ENCODE results near the gene CEMIP. TPM values are rescaled to one million over a fixed set of nuclear protein-coding genes. Genes with fewer than 3 reads are reported as not detected.

CEMIP gene
- total and polyA plus RNA-seq, 10 of the 15 experiments (the other 5 are each of a cell fraction or from before 2014, with no cell fraction given) = 0.01 to 0.44 (median 0.16) TPM; not detected in 6

DNA sequence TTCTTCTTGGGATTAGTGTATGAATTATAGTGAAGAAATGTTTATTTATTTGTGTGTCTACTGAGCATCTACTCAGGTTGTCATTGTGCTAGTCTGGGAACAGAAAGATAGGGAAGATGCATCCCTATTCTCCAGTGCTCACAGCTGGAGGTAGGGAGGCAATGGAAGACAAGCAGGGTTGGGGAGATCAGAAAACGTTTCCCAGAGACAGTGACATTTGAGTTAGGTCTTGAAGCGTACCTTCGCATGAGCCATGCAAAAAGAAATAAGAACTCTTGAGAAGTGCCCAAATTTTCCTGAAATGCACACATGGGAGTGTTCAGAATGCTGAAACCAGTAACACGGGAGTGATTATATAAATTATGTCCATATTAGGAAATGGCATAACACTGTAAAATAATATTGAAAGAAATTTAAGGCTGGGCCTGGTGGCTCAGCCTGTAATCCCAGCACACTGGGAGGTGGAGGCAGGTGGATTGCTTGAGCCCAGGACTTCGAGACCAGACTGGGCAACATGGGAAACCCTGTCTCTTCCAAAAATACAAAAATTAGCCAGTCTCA is 5.3 kb upstream of the CEMIP start:
- Histone ChIP-seq H3K27me3 (replicated peaks in 1 of 2; ENCODE audit: control insufficient read depth in 2 of 2, insufficient read depth in 2 of 2, low read length in 1 of 2) (peaks cover 7 to 9% of the 10 kb centered on the region in 2 experiments), H3K79me2 (ENCODE audit: control insufficient read depth, insufficient read depth, low read length) (no peaks in the 10 kb centered on the region), H3K27ac (ENCODE audit: control insufficient read depth, insufficient read depth) (no peak overlapping the region), H3K9ac (ENCODE audit: control insufficient read depth, insufficient read depth, low read length) (no peak overlapping the region), H3K36me3 (ENCODE audit: control insufficient read depth in 2 of 2, insufficient read depth in 2 of 2, low read length in 1 of 2) (no peaks in the 10 kb centered on the region), H2AFZ (ENCODE audit: control insufficient read depth, low read depth, low read length) (no peak overlapping the region), H3K9me3 (replicated peaks; ENCODE audit: control insufficient read depth, insufficient read depth, low read length) (no peaks in the 10 kb centered on the region), H4K20me1 (ENCODE audit: control insufficient read depth, insufficient read depth) (no peaks in the 10 kb centered on the region), H3K4me3 (no peak overlapping the region), H3K4me1 (ENCODE audit: control insufficient read depth, insufficient read depth, low read length) (no peaks in the 10 kb centered on the region), H3K4me2 (ENCODE audit: control insufficient read depth, insufficient read depth) (no peak overlapping the region)
- FAIRE-seq = no peak
- 32% methylated on average over 5 of the region's 5 CpGs for WGBS (ENCODE audit: insufficient coverage, insufficient replicate concordance, low lambda C conversion rate, missing lambda C conversion rate)
- in situ Hi-C loops (cut with MboI) = loop anchor here (10.0 kb wide), 1 partner anchor 209 kb away; no protein-coding TSS in a partner anchor
- no peak for TF ChIP-seq TCF7 (IDR thresholded peaks at IDR 0.05; ENCODE audit: borderline replicate concordance)
- no peak for TF ChIP-seq MTA2 (IDR thresholded peaks at IDR 0.05; ENCODE audit: low read depth)
- TF ChIP-seq KAT2A (conservative IDR thresholded peaks at IDR 0.05; ENCODE audit: control insufficient read depth, low read depth, low read length) = no peak
- TF ChIP-seq, protein P1, sequence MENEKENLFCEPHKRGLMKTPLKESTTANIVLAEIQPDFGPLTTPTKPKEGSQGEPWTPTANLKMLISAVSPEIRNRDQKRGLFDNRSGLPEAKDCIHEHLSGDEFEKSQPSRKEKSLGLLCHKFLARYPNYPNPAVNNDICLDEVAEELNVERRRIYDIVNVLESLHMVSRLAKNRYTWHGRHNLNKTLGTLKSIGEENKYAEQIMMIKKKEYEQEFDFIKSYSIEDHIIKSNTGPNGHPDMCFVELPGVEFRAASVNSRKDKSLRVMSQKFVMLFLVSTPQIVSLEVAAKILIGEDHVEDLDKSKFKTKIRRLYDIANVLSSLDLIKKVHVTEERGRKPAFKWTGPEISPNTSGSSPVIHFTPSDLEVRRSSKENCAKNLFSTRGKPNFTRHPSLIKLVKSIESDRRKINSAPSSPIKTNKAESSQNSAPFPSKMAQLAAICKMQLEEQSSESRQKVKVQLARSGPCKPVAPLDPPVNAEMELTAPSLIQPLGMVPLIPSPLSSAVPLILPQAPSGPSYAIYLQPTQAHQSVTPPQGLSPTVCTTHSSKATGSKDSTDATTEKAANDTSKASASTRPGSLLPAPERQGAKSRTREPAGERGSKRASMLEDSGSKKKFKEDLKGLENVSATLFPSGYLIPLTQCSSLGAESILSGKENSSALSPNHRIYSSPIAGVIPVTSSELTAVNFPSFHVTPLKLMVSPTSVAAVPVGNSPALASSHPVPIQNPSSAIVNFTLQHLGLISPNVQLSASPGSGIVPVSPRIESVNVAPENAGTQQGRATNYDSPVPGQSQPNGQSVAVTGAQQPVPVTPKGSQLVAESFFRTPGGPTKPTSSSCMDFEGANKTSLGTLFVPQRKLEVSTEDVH (IDR thresholded peaks at IDR 0.05; ENCODE audit: low read depth, partially characterized antibody) = no peak
- no peak for TF ChIP-seq CHD1 (IDR thresholded peaks at IDR 0.05; ENCODE audit: low read depth, low read length)
- TF ChIP-seq YY1 (IDR thresholded peaks at IDR 0.05; ENCODE audit: low read depth, low read length) = no peak
- no peak for TF ChIP-seq ETV6 (conservative IDR thresholded peaks at IDR 0.05 in 1 of 2, IDR thresholded peaks at IDR 0.05 in 1 of 2; ENCODE audit: borderline replicate concordance in 1 of 2, low read depth in 1 of 2)
- no peak for TF ChIP-seq PAX8 (IDR thresholded peaks at IDR 0.05)
- TF ChIP-seq, protein P2, sequence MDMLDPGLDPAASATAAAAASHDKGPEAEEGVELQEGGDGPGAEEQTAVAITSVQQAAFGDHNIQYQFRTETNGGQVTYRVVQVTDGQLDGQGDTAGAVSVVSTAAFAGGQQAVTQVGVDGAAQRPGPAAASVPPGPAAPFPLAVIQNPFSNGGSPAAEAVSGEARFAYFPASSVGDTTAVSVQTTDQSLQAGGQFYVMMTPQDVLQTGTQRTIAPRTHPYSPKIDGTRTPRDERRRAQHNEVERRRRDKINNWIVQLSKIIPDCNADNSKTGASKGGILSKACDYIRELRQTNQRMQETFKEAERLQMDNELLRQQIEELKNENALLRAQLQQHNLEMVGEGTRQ (IDR thresholded peaks at IDR 0.05; ENCODE audit: borderline replicate concordance, low read depth, low read length) = no peak
- no peak for TF ChIP-seq ZNF622 (IDR thresholded peaks at IDR 0.05)
- TF ChIP-seq STAT3 (IDR thresholded peaks at IDR 0.05; ENCODE audit: low read depth, low read length) = no peak
- TF ChIP-seq IRF4 (IDR thresholded peaks at IDR 0.05; ENCODE audit: low read depth, low read length) = no peak
- TF ChIP-seq ZNF217 (IDR thresholded peaks at IDR 0.05) = no peak
- TF ChIP-seq POLR2AphosphoS2 (IDR thresholded peaks at IDR 0.05; ENCODE audit: low read depth, low read length) = no peak
- TF ChIP-seq NR2C2 (IDR thresholded peaks at IDR 0.05; ENCODE audit: borderline replicate concordance, control insufficient read depth, insufficient read length, low read depth) = no peak
- no peak for TF ChIP-seq POU2F2 (IDR thresholded peaks at IDR 0.05; ENCODE audit: borderline replicate concordance, low read depth, low read length)
- TF ChIP-seq DPF2 (IDR thresholded peaks at IDR 0.05) = no peak
- ChIA-PET SMC1A (ENCODE audit: uncharacterized antibody, unreplicated experiment) (no interaction called here), POLR2A (no interaction called here), CTCF (interaction anchor here (1.0 to 7.4 kb wide), 4 partner anchors 20 to 316 kb away, joined by 3 to 130 read pairs (median 45); no protein-coding TSS in a partner anchor), RAD21 (ENCODE audit: unreplicated experiment) (no interaction called here)
- ATAC-seq = no peak
- intact Hi-C loops (cut with micrococcal nuclease; ENCODE audit: unreplicated experiment) = no loop called here
- no TSS peak for BruUV-seq (replicated peaks)
- no peak for DNase-seq (ENCODE audit: low read depth, low spot score)

Measured in GM12878 (cell line).